GM10248 (cell line): Measurements from ENCODE around the gene SLC17A9.

ENCODE experiments used
- CTCF ChIA-PET: fragments of 300-600 bp; sonication (Branson Sonifier 250); formaldehyde crosslinking; extraction: SDS; loops from one replicate; lab custom pipeline; 2021; ENCODE audit warnings: antibody characterized with exemption; lab: Yijun Ruan, JAX
- POLR2A ChIA-PET: fragments of 350-650 bp; sonication (Branson Sonifier 250); formaldehyde crosslinking; extraction: SDS; loops from one replicate; lab custom pipeline; 2020; ENCODE audit warnings: antibody characterized with exemption; lab: Yijun Ruan, JAX
- DNase-seq: peaks from one replicate; pipeline ENCODE4 v3.0.0; 2012; ENCODE audit errors: extremely low spot score
- TF ChIP-seq, protein P1 (sequence below): IDR thresholded peaks from 2 replicates; pipeline ENCODE4 v1.5.1; 2012; ENCODE audit warnings: mild to moderate bottlenecking, low read depth; ENCODE audit errors: extremely low read depth, missing control alignments, control extremely low read depth

Gene SLC17A9

DNA sequence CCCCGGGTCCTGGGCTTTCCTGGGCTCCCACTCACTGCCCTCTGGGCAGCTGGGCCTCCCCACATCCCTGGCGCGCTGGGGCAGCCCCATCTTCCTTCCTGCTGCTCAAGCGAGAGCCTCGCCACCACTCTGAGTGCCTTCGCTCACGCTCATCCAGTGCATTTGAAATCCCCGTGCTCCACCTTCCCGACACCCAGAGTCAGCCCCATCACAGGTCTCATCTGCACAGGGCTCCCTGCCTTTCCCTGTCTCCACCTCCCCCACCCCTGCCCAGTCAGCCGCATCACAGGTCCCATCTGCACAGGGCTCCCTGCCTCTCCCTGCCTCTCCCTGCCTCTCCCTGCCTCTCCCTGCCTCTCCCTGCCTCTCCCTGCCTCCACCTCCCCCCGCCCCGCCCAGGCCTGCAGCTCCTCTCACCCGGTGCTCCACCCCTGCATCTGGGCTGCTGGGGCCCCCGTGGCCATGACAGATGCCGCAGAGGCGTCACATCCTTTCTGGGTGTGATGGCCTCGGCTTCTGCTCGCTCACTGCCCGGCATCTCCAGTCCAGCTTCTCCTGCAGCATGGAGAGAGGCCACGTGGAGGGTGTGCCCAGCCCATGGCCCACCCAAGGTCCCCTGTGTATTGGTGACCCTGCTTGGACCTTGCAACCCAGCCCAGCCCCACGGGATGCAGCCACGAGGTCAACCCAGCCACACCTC, 63.3 kb downstream of the SLC17A9 start:
- ChIA-PET POLR2A (no interaction called here), CTCF (interaction anchor here (1.2 to 1.7 kb wide), 3 partner anchors 12 to 96 kb away, joined by 3 to 6 read pairs (median 4); no protein-coding TSS in a partner anchor)
- DNase-seq = no peak
- TF ChIP-seq, protein P1, sequence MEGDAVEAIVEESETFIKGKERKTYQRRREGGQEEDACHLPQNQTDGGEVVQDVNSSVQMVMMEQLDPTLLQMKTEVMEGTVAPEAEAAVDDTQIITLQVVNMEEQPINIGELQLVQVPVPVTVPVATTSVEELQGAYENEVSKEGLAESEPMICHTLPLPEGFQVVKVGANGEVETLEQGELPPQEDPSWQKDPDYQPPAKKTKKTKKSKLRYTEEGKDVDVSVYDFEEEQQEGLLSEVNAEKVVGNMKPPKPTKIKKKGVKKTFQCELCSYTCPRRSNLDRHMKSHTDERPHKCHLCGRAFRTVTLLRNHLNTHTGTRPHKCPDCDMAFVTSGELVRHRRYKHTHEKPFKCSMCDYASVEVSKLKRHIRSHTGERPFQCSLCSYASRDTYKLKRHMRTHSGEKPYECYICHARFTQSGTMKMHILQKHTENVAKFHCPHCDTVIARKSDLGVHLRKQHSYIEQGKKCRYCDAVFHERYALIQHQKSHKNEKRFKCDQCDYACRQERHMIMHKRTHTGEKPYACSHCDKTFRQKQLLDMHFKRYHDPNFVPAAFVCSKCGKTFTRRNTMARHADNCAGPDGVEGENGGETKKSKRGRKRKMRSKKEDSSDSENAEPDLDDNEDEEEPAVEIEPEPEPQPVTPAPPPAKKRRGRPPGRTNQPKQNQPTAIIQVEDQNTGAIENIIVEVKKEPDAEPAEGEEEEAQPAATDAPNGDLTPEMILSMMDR = no peak

DNA sequence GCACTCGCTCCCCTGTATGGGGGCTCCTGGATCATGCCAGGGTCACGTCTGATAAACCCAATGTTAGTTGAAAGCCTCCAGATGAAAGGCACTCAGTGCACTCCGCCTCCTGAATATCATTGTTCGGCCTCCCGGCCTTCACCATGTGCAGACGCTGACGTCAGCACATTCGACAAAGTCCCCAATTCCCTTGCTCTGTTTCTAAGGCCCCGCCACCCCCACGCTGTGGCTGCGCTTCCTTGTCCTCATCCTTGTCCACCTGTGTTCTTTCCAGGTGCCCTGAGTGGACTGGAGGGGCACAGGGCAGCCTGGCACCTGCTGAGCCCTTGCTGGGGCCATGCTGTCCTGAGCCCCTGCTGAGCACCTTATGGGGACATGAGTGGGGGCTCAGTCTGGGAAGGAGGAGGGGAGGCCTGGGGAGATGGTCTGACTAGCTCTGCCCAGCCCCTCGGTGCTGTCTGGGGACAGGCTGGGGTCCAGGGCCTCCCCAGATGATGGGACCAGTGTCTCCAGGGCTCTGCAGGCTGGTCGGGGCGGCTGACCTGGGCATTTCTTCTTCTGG, 64.1 kb downstream of the SLC17A9 start:
- TF ChIP-seq, protein P1 = no peak
- POLR2A ChIA-PET = no interaction called here

DNA sequence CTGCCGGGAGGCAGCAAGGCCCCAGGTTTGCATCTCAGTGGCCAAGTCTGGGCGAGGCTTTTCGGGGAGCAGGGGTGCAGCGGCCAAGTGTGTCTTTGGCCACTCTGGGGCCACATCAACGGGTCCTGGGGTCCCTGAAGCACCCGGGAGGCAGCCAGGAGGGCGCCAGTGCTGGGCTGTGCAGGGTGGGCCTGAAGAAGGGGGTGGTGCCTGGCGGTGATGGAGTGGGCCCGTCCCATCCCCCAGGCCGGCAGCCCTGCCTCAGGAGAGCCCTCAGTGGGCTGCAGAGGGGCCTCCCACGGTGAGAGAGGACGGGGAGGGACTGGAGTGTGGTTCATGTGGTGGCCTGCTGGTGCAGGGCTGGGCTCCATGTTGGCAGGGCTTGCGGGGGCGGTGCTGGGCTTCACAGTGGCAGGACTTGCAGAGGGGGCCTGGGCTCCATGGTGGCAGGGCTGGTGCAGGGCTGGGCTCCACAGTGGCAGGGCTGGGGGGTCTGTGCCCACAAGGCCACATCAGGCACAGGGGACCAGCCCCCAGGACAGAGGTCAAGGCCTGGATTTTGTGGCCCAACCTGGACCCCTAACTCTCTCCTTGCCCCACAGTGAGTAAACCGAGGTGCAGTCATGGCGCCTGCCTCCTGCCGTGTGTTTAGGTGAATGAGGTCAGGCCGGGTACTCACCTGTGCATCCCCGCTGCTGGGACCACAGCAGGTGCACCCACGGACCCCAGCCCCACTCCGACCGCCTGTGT, 64.7 kb downstream of the SLC17A9 start:
- no peak for DNase-seq
- CTCF ChIA-PET = no interaction called here
- POLR2A ChIA-PET = no interaction called here
- TF ChIP-seq, protein P1 = no peak

More for the DNA sequence above, 64.1 kb downstream of the SLC17A9 start:
- CTCF ChIA-PET = no interaction called here
- DNase-seq = no peak

DNA sequence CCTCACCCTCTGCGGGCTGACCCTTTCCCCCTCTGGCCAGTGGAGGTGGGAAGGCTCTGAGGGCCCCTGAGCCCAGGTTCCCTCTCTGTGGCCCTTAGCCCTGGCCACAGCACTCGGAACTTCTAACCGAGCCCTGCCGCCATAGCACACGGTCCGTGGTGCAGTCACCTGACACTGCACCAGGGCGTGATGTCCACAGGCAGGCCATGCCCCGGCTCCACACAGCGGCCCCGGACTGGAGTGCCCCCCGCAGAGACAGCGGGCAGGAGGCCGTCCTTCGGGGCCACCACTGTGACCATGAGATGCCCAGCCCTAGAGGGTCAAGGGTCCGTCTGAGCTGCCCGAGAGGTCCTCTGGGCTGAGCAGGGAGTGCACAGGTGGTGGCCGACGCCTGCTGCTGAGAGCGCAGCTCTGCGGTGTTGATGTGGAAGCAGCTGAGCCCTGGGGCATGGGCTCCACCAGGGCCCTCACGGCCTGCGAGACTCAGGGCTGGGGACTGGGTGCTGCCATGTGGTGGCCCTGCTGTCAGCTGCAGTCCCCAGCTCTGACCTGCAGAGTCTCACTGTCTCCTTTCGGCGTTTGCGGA, 65.4 kb downstream of the SLC17A9 start:
- DNase-seq = no peak
- ChIA-PET CTCF (no interaction called here), POLR2A (no interaction called here)
- TF ChIP-seq, protein P1 = no peak
